Activated T-cell treated with anti-CD3 and anti-CD28 coated beads for 24 hours (primary cell): ENCODE measurements around the gene DUXA.
"Not testable (repeated sequence)": the region's sequence is repeated elsewhere in the genome, so short reads cannot be mapped to it uniquely, and the experiment has no call there.

Experiments
- DNase-seq: peaks from one replicate; pipeline ENCODE4 v3.0.0-alpha.2; 2020; ENCODE audit warnings: low read depth

The DUXA gene

DNA sequence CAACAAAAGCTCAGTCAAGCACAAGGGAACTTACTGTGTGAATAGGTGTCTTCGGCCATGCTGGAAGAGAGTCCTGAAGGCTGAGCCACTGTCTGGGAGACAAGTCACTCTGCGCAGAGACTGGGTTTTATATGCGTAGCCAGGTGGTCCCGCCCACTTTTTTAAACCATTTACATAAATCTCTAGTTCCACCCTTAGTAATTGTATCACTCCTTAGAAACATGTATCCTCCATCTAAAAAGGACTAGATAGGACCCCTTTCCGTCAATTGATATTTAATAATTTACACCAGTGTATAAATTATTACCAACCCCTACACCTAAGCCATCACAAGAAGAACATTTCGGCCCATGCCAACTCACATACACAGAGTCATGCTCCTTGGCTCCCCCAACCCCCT, at the start of gene DUXA:
TSS of gene DUXA (minus strand) at position 101 of the 400 bp plus-strand sequence. CDS start at position 59, 42 bp downstream.
- DNase-seq: no peak

GRCh38 chr19:57212109-57212508, 44.8 kb upstream of the DUXA start:
- no peak for DNase-seq

GRCh38 chr19:57210381-57210780, 43.1 kb upstream of the DUXA start:
- DNase-seq: no peak

DNA sequence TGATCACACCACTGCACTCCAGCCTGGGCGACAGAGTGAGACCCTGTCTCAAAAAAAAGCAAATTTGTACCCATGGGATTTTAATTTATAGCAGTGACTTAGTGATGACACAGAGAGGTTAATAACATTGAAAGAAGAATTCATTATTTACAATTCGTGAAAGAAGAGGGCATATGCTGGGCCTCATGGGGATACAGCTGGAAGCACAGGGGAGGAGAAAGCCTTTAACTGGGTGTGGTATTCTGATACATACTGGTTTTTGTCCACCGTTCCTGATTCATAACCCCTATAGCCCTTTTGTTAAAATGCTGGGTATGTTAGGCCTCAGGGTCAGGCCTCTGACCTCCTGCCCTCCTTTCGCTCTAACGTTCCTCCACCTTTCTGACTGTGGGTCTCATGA, 34.9 kb upstream of the DUXA start:
- no peak for DNase-seq

- not testable (repeated sequence) for DNase-seq
Observed at GRCh38 chr19:57197874-57198273, 30.6 kb upstream of the DUXA start.

- no peak for DNase-seq
Observed at GRCh38 chr19:57192993-57193392, 25.7 kb upstream of the DUXA start.

GRCh38 chr19:57192077-57192420, 24.8 kb upstream of the DUXA start:
- no peak for DNase-seq

DNA sequence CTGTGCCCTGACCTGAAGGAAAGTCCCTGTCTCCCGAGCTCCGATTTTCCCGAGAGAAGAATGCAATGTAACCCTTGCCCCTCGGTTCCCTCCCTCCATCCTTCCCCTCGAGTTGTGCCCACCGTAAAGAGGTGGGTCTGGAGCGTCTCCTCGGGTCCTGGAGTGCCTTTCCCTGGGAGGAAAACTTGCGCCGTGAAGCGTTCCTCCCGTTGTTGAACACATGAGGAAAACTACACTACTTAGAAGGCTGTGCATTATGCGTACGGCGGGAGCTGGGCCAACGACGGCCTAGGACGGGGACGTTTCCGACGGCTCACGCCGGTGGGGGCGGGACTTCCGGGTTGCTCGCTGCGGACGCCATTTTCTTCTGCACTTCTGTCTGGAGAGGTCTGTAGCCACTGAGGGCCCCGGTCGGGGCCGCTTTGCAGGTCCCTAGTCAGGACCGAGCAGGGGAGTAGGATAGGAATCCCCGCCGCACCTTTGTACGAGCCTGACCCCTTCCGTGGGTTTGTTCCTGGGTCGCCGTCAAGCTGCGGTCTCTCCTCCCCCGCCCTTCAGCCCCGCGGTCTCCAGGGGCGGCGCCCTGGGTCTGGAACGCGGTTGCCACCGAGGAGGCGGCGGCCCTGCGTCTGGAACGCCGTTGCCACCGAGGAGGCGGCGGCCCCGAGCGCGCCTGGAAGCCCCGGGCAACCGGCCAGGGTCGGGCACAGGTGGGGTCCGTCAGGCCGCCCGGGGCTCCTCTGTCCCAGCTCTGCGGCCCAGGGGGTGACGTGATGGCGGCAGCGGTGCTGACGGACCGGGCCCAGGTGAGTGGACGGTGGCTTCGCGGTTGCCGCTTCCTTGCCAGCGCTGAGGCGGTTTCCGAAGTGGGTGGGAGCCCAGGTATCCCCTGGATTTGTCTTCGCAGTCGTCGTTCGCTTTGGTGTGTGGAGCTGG, 24.1 kb upstream of the DUXA start, which contains the start of gene ZNF264:
TSS of gene ZNF264 (plus strand) at position 360 of the 936 bp plus-strand sequence. CDS start at position 774, 414 bp downstream.
- DNase-seq: peak; percentile 87

DNA sequence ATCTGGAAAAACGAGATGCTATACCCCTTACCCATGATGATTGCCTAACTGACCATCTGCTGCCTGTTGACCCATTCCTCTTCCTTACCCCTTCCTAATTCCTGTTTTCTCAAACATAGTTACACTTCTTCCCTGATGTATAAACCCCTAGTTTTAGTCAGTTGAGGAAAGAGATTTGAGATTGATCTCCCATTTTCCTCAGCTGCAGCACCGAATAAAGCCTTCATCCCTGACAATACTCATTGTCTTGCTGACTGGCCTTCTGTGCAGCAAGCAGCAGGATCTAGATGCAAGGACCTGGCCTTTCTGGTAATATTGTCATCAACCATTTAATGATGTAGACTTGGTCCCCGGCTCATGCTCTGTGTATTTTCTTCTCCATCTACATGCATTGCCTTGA, 23.0 kb upstream of the DUXA start:
- no peak for DNase-seq

- DNase-seq: no peak
Observed at GRCh38 chr19:57171551-57172081, 4.3 kb upstream of the DUXA start.

- DNase-seq: no peak
Observed at GRCh38 chr19:57165846-57166245, 1.4 kb downstream of the DUXA start.

DNA sequence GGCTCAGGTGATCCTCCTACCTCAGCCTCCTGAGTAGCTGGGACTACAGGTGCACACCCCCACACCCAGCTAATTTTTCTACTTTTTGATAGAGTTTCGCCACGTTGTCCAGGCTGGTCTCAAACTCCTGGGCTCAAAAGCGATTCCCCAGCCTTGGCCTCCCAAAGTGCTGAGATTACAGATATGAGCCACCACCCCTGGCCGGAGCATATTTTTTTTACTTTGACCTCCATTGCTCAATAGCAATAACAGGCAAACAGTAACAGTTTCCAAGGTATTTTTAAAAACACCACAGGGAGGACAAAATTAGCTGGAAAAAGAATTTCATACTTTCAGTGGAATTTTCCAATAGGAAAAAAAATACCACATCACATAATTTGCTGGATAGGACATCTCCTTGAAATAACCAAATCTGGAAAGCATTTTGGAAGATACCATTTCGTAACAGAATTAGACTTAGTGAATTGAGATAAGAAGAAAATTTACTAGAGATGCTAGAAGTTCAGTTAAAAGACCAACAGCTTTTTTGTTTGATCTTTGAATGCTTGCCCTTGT, 5.2 kb downstream of the DUXA start:
- DNase-seq: no peak

GRCh38 chr19:57152921-57153320, 14.4 kb downstream of the DUXA start:
- no peak for DNase-seq

DNA sequence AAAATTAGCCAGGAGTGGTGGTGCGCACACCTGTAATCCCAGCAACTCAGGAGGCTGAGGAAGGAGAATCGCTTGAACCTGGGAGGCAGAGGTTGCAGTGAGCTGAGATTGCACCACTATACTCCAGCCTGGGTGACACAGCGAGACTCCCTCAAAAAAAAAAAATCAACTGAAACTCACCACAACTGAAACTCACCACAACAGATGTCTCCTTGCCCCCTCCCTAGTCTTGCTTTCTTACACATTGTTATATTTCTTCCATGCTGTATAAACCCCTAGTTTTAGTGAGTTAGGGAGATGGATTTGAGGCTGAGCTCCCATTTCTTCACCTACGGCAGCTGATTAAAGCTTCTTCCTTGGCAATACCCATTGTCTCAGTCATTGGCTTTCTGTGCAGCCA, 25.6 kb downstream of the DUXA start:
- no peak for DNase-seq

DNA sequence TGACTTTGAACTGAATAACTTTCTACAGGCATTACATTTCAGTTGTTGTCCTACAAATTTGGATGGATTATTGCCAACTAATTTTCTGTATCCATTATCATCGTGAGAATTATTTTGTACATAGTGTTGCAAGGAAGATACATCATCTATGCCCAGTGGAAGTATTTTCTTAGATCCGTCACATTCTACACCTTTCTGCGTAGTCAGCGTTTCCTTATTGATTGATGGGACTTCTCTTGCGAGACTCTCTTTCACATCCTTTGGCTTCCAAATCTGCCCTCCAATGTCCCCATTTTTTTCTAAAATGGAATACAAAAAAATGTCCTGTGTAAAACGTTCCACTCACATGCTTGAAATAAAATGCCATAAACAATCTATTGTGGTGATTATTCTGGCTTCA, 31.5 kb downstream of the DUXA start:
- DNase-seq: no peak

DNA sequence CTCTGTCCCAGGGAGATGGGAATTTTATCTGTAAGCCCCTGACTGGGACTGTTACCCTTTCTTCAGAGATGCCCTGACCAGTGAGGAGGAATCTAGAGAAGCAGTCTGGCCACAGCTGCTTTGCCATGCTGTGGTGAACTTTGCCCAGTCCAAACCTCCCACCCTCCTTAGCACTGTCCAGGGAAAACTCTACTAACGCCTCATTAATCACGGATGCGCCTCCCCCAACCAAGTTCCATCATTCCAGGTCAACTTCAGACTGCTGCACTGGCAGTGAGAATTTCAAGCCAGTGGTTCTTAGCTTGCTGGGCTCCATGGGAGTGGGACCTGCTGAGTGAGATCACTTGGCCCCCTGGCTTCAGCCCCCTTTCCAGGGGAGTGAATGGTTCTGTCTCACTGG, 39.9 kb downstream of the DUXA start:
- DNase-seq: not testable (repeated sequence)

- DNase-seq: no peak
Observed at GRCh38 chr19:57123882-57124281, 43.4 kb downstream of the DUXA start.

DNA sequence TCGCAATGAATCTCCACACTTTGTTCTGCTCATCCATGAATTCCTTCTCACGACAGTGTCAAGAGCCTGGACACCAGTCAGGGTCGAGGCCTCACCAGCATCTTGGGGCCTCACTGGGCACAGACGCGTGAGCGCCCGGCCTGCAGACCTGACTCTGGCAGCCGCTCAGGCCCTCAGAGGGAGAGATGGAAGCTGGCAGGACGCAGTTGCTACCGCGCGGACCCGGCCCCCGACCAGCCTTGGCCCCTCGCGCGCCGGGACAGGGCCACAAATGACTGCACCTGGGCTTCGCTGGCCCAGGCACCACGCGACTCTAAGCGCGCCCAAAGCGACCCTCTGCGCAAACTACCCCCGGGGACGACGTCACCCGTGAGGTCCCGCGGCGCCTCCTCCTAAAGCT, 48.4 kb downstream of the DUXA start:
- no peak for DNase-seq

DNA sequence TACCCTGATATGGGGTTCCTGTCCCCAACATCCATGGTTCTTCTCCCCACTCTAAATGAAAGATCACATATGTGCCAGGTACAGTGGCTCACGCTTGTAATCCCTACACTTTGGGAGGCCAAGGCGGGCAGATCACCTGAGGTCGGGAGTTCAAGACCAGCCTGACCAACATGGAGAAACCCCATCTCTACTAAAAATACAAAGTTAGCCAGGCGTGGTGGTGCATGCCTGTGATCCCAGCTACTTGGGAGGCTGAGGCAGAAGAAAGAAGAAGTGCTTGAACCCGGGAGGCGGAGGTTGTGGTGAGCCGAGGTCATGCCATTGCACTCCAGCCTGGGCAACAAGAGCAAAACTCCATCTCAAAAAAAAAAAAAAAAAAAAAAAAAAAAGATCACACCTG, 53.8 kb downstream of the DUXA start:
- not testable (repeated sequence) for DNase-seq

DNA sequence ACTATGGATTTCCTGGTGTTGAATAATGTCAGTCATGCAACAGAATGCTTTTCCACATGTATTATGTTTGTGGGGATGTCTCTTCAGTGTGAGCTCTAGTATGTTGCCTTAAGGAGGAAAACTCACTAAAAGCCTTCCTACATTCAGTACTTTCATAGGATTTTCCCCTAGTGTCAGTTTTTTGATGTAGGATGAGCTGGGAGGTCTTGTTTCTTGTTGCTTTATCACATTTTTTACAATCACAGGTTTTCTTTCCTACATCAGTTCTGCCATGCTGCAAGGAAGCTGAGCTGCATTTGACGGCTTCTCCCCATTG, 56.0 kb downstream of the DUXA start:
- no peak for DNase-seq

- no peak for DNase-seq
Observed at GRCh38 chr19:57110592-57111328, 56.5 kb downstream of the DUXA start.

- DNase-seq: no peak
Observed at GRCh38 chr19:57106722-57107235, 60.5 kb downstream of the DUXA start.
